HUDEP-2 (cell line): Measurements from ENCODE around the gene RPA3.
"Not testable (repeated sequence)": the region's sequence is repeated elsewhere in the genome, so short reads cannot be mapped to it uniquely, and the experiment has no call there.

Experiments used
- DNase-seq, 76 experiments: peaks; one replicate each; lab custom pipeline; 2025; ENCODE audit not compliant: unreplicated experiment in 76 of 76; lab: John Stamatoyannopoulos, UW

Gene RPA3

GRCh38 chr7:7662527-7662926 is 55.9 kb downstream of the RPA3 start:
- DNase-seq = peak in 2 of 76 experiments; percentile 15 to 23

DNA sequence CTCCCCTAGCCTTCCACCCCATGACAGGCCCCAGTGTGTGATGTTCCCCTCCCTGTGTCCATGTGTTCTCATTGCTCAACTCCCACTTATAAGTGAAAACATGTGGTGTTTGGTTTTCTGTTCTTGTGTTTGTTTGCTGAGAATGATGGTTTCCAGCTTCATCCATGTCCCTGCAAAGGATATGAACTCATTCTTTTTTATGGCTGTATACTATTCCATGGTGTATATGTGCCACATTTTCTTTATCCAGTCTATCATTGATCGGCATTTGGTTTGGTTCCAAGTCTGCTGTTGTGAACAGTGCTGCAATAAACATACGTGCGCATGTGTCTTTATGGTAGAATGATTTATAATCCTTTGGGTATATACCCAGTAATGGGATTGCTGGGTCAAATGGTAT is 61.9 kb downstream of the RPA3 start:
- not testable (repeated sequence) for DNase-seq

GRCh38 chr7:7654964-7655715 is 63.3 kb downstream of the RPA3 start:
- DNase-seq = peak in 4 of 76 experiments; percentile 5 to 31 (median 20)

GRCh38 chr7:7653593-7654187 is 64.7 kb downstream of the RPA3 start:
- DNase-seq = peak in 19 of 76 experiments; percentile 5 to 41 (median 17)

DNA sequence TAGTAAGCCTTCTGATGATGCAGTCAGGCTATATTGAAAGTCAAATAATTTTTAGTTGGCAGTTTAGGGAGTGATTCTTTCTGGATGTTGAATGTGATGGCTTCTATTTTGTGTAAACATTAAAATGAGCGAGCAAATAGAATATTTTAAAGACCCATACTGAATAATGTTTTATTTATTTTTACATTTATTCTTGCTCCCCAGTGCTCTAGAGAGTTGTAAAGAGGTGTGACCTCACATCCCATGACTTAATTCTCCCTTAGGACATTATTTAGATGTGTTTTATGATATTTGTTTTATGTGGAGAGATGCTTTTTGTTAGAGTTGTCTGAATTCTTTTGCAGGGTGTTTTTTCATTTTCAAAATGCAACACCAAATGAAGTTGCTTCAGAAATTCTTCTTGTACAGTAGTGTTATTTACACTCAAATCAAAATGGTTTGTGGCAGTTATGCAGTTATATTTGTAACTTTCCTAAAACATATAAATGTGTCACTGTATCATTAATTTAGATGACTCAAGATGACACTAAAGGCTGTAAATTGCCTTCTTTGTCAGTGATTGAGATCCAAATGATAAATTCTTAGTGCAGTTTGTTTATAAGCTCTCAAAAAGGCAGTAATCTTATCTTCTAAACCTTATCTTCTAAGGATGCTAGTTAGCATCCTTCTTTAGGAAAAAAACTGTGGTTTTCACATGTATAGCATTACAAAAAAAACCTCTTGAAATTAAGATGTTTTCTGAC is 65.4 kb downstream of the RPA3 start:
- DNase-seq = no peak

DNA sequence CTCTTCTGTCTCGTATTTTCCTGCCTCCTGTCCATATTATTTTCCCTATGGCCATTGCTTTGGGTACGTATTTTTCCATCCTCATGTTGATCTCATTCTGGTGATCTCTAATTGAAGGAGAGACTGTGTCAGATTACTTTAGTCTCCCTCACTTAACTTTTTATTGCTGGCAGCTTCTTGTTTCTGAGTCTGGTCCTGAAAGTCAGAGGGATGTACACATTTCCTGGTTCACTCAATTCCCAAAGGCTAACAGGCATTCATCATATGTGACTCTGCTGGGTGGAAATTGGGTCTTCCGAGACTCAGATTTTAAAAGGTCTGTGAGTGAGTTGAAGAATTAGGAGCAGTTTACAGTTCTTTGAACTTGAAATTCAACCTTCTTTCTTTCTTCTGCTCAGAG is 66.9 kb downstream of the RPA3 start:
- no peak for DNase-seq

GRCh38 chr7:7650682-7651206 is 67.7 kb downstream of the RPA3 start:
- DNase-seq = no peak

- no peak for DNase-seq
These were observed 70.8 kb downstream of the RPA3 start for GRCh38 chr7:7647495-7648036.

DNA sequence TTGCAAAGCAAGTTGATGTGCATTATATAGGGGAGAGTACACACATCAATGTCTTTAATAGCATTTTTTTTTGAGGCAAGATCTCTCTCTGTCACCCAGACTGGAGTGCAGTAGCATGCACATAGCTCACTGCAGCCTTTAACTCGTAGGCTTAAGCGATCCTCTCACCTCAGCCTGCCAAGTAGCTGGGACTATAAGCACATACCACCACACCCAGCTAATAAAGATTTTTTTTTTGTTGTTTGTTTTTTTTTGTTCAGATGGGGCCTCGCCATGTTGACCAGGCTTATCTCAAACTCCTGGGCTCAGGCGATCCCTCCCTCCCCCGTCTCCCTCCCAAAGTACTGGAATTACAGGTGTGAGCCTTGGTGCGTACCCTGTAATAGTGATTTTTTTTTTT is 76.3 kb downstream of the RPA3 start:
- peak in 29 of 76 experiments; percentile 1 to 60 (median 19) for DNase-seq

- DNase-seq = peak in 3 of 76 experiments; percentile 10 to 40 (median 38)
These were observed 77.2 kb downstream of the RPA3 start for GRCh38 chr7:7641129-7641663.

DNA sequence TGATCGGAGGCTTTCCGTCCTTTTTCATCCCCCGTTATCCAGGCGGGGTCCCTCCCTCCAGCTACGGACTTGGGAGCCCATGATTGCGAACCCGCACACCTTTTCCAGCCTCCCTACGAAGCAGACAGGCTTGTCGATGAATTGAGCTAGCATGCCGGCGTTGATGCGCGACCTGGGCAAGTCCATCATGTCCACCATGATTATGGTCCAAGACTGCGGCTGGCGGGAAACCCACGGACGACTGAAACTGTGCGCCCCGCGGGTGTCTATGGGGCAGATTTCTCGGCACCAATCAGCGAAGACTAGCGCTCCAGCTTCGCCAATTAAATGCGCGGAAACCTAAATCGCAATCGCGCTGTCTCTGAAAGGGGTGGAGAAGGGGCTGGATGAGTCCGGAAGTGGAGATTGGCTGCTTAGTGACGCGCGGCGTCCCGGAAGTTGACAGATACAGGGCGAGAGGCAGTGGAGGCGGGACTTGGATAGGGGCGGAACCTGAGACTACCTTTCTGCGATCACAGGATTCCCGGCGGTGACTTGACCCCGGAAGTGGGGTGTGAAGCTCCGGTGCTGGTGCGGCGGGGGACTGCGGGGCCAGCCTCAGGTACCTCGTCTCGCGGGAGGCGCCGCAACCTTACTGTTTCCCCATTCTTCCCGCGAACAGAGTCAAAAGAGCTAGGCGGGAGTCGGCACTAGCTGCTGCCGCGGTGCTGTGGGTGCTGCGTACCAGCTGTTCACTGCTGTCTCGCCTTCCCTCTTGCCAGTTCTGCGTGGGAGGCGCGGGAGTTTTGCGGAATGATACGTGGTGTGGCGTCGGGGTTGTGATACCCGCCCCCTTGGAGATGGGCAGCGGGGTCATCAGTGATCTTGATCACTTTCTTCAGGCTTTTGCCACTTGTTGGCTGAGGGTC is 77.9 kb downstream of the RPA3 start, which contains the start of gene UMAD1:
TSS of gene UMAD1 (plus strand) at position 532 of the 908 bp plus-strand sequence. CDS start 32,620 bp downstream, outside the sequence.
- DNase-seq = peak; percentile 68 to 100 (median 98)

- peak in 4 of 76 experiments; percentile 11 to 54 (median 12) for DNase-seq
These were observed 78.6 kb downstream of the RPA3 start for GRCh38 chr7:7639847-7640220.

DNA sequence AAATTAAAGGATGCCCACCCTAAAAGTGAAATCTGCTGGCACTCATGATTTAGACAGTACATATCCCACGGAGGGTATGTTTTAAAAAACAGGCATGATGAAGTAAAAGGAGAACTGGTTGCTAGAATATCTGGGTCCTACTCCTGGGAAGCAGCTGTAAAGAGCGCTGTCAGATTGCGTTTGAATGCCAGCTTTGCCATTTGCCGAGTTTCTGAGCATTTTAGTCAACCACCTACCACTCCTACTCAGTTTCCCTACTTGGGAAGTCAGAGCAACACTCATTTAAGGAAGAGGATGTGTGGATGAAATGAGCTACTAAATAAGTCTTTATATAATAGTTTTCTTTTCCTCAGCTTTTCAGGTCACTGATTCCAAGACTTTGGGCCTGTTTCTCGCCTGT is 79.0 kb downstream of the RPA3 start:
- no peak for DNase-seq

- no peak for DNase-seq
These were observed 87.6 kb downstream of the RPA3 start for GRCh38 chr7:7630626-7631329.

DNA sequence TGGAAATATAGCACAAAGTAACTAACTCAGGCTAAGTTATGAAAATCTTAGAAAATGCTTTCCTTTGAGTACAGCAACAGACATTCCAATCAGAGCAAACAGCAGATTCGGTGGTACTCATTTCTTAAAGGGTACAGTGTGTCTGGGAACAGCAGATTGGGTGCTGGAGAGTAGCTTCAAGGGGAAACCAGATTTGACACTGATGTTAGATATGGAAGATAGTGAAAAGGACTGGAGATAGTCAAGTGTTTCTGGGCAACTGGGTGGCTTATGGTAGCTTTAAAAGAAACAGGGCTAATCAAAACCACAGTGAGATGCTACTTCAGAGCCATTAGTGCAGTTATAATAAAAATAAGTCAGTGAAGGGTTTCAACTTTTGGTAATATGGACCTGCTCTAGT is 89.9 kb downstream of the RPA3 start:
- DNase-seq = no peak

DNA sequence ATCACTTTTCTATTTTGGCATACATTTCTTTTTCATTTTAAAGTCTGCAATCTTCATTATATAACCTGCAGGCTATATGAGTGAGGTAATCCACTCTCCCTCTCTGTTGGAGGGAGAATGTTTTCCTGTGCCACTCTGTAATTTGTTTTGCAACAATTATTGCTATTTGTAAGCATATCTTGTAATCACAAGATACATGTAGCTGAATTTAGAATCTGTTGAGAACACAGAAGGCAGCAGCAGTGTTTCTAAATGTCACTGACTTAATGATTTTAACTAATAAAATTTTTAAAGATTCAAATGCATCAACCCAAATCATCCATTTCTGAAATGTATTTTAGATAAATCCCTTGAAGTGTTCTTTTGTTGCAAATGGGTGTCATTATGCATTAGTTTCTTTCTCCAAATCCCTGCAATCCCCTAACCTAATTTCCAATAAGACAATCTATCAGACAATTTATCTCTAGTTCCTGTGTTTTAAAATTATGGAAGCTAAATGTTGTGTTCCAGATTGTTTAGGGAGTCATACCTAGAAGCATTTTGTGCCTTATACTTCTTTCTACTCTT is 97.7 kb downstream of the RPA3 start:
- DNase-seq = no peak

- no peak for DNase-seq
These were observed 98.2 kb downstream of the RPA3 start for GRCh38 chr7:7620236-7620635.

DNA sequence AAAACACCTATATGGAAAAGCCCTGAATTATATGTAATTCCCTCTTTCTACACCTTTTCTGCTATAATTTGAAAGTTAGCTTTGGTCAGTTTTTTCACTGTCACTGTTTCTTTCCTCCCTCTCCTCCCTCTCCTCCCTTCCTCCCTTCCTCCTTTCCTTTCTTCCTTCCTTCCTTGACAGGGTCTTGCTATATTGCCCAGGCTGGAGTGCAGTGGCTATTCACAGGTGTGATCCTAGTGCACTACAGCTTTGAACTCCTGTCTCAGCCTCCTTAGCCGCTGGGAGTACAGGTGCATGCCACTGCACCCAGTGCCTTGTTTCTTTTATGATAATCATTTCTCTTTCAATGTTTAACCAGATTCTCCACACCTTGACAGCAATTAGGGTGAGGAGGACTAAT is 100.0 kb downstream of the RPA3 start:
- DNase-seq = no peak

DNA sequence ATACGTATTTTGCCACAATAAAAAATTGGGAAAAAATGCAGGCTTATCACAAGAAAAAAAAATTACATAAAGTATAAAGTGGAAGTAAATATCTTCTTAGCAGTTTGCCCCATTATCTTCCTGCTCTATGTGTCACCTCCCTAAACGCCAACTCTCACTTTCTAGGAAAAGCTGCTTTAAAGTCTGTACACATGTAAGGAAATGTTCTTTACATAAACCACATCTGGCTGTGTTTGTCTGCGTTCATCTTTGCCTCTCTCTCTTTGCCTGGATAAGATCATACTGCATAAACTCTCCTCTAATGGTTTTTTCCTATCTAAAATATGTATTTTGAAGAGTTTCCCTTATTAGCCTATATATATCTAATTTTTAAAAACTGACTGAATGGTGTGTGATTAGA is 100.9 kb downstream of the RPA3 start:
- DNase-seq = peak in 38 of 76 experiments; percentile 5 to 85 (median 56)
